ENCODE results near the gene POLR2E. TPM values are rescaled to one million over a fixed set of nuclear protein-coding genes. Genes with fewer than 3 reads are reported as not detected.
A peak's percentile ranks its signal among the peaks of the same experiment; 100 is the strongest.

Gene POLR2E
- polyA plus RNA-seq, 1 donor (not counting 4 experiments of a cell fraction or from before 2014, with no cell fraction given) = 178 TPM

- H3K9me3 ChIP-seq (ENCODE audit: control insufficient read depth, low read depth, low read length) = no peaks in the 10 kb centered on the region
- peak overlapping the region; percentile 30 for H2AFZ ChIP-seq (ENCODE audit: control insufficient read depth, low read length)
- peak overlapping the region; percentile 77 for H3K4me2 ChIP-seq (ENCODE audit: control insufficient read depth, extremely low read depth, insufficient read depth, low read depth, low read length)
- peaks cover 7 to 12% of the 10 kb centered on the region in 2 experiments for H3K36me3 ChIP-seq (ENCODE audit: control insufficient read depth in 2 of 2, extremely low read depth in 1 of 2, insufficient read depth in 2 of 2, low read length in 2 of 2)
- H3K4me3 ChIP-seq (ENCODE audit: control insufficient read depth in 2 of 3, extremely low read depth in 1 of 3, insufficient read depth in 2 of 3, low read depth in 1 of 3, low read length in 3 of 3) = peak overlapping the region; percentile 34 to 71 (median 52)
- DNase-seq (ENCODE audit: low read depth, low spot score) (no peak), FAIRE-seq (no peak)
- TF ChIP-seq EZH2 (IDR thresholded peaks at IDR 0.05; ENCODE audit: low read length) (no peak), CTCF (optimal IDR thresholded peaks at IDR 0.05 in 1 of 3, IDR thresholded peaks at IDR 0.05 in 1 of 3, conservative IDR thresholded peaks at IDR 0.05 in 1 of 3; ENCODE audit: extremely low read depth in 1 of 3, insufficient read depth in 2 of 3, low read length in 3 of 3) (no peak)
- peaks cover 4% of the 10 kb centered on the region for H3K4me1 ChIP-seq (ENCODE audit: control insufficient read depth, extremely low read depth, insufficient read depth, low read length)
- no peaks in the 10 kb centered on the region for H3K27me3 ChIP-seq (ENCODE audit: control insufficient read depth, extremely low read depth, insufficient read depth, low read length)
- dilution Hi-C loops (cut with MboI; ENCODE audit: extremely low pct_ligation_motif_present, low sequenced_read_pairs) = no loop called here
- no peaks in the 10 kb centered on the region for H3K79me2 ChIP-seq (ENCODE audit: control insufficient read depth, insufficient read depth, low read length)
- no peaks in the 10 kb centered on the region for H4K20me1 ChIP-seq (ENCODE audit: control insufficient read depth, extremely low read depth, insufficient read depth, low read length)
- no peak overlapping the region for H3K27ac ChIP-seq (ENCODE audit: control insufficient read depth, insufficient read depth, low read length)
- H3K9ac ChIP-seq (ENCODE audit: control insufficient read depth, extremely low read depth, insufficient read depth, low read length) = peak overlapping the region; percentile 73
- no peaks in the 10 kb centered on the region for H3K9me1 ChIP-seq (ENCODE audit: control insufficient read depth, extremely low read depth, insufficient read depth, low read length)
Observed at GRCh38 chr19:1082928-1083816, 12.0 kb downstream of the POLR2E start.

GRCh38 chr19:1082165-1082927 is 12.8 kb downstream of the POLR2E start:
- Histone ChIP-seq H3K9me1 (ENCODE audit: control insufficient read depth, extremely low read depth, insufficient read depth, low read length) (no peaks in the 10 kb centered on the region), H2AFZ (ENCODE audit: control insufficient read depth, low read length) (peak overlapping the region; percentile 92), H3K9ac (ENCODE audit: control insufficient read depth, extremely low read depth, insufficient read depth, low read length) (peak overlapping the region; percentile 73), H4K20me1 (ENCODE audit: control insufficient read depth, extremely low read depth, insufficient read depth, low read length) (no peaks in the 10 kb centered on the region), H3K4me1 (ENCODE audit: control insufficient read depth, extremely low read depth, insufficient read depth, low read length) (peaks cover 4% of the 10 kb centered on the region), H3K4me3 (ENCODE audit: control insufficient read depth in 2 of 3, extremely low read depth in 1 of 3, insufficient read depth in 2 of 3, low read depth in 1 of 3, low read length in 3 of 3) (peak overlapping the region; percentile 34 to 71 (median 52)), H3K27ac (ENCODE audit: control insufficient read depth, insufficient read depth, low read length) (peak overlapping the region; percentile 74), H3K27me3 (ENCODE audit: control insufficient read depth, extremely low read depth, insufficient read depth, low read length) (no peaks in the 10 kb centered on the region), H3K36me3 (ENCODE audit: control insufficient read depth in 2 of 2, extremely low read depth in 1 of 2, insufficient read depth in 2 of 2, low read length in 2 of 2) (peaks cover 4 to 7% of the 10 kb centered on the region in 2 experiments), H3K79me2 (ENCODE audit: control insufficient read depth, insufficient read depth, low read length) (no peaks in the 10 kb centered on the region), H3K9me3 (ENCODE audit: control insufficient read depth, low read depth, low read length) (no peaks in the 10 kb centered on the region), H3K4me2 (ENCODE audit: control insufficient read depth, extremely low read depth, insufficient read depth, low read depth, low read length) (peak overlapping the region; percentile 77)
- TF ChIP-seq CTCF (optimal IDR thresholded peaks at IDR 0.05 in 1 of 3, IDR thresholded peaks at IDR 0.05 in 1 of 3, conservative IDR thresholded peaks at IDR 0.05 in 1 of 3; ENCODE audit: extremely low read depth in 1 of 3, insufficient read depth in 2 of 3, low read length in 3 of 3) = no peak
- no peak for TF ChIP-seq EZH2 (IDR thresholded peaks at IDR 0.05; ENCODE audit: low read length)
- dilution Hi-C loops (cut with MboI; ENCODE audit: extremely low pct_ligation_motif_present, low sequenced_read_pairs) = no loop called here
- DNase-seq (ENCODE audit: low read depth, low spot score) (peak; percentile 89), FAIRE-seq (peak; percentile 85)
